Ascending aorta (tissue), 2 donors: ENCODE measurements around the gene CACNA2D2. TPM values are rescaled to one million over a fixed set of nuclear protein-coding genes. Genes with fewer than 3 reads are reported as not detected.

Source experiments
- DNase-seq, 2 donors: peaks; one replicate each; pipeline ENCODE4 v3.0.0-alpha.2; 2019; ENCODE audit warnings: low spot score in 2 of 2
- H3K27ac ChIP-seq, 2 donors: fragments of 200-600 bp; sonication (generic); one replicate each; pipeline ENCODE4 v1.5.1; 2016 to 2017; ENCODE audit warnings: mild to moderate bottlenecking in 1 of 2
- H3K27me3 ChIP-seq: fragments of 200-600 bp; sonication (generic); one replicate; pipeline ENCODE4 v1.5.1; 2017
- H3K36me3 ChIP-seq, 2 donors: fragments of 200-600 bp; sonication (generic); one replicate each; pipeline ENCODE4 v1.5.1; 2016
- H3K4me1 ChIP-seq, 2 donors: fragments of 200-600 bp; sonication (generic); one replicate each; pipeline ENCODE4 v1.5.1; 2016 to 2017; ENCODE audit warnings: mild to moderate bottlenecking in 1 of 2
- H3K4me3 ChIP-seq, 2 donors: fragments of 200-600 bp; sonication (generic); one replicate each; pipeline ENCODE4 v1.5.1; 2016 to 2017; ENCODE audit warnings: mild to moderate bottlenecking in 1 of 2
- H3K9me3 ChIP-seq, 2 donors: fragments of 200-600 bp; sonication (generic); one replicate each; pipeline ENCODE4 v1.5.1; 2016
- intact Hi-C: fragments of 100-400 bp; cut with DNase I; formaldehyde crosslinking; loops from one replicate; pipeline ENCODE4 v1.15.1; 2023
- total RNA-seq: library from RNA; depleted of rRNA; stranded (reverse); fragments of >200 nt; gene quantifications from one replicate; pipeline ENCODE4 v1.1.0, GENCODE V29; 2016
- TF ChIP-seq, protein P1 (sequence below), 3 experiments: fragments of 200-600 bp in 2 of 3; fragments of 450-650 bp in 1 of 3; sonication (generic) in 2 of 3; IDR thresholded peaks; one replicate each; pipeline ENCODE4 v1.5.1; 2016 to 2019; ENCODE audit warnings: antibody characterized with exemption in 3 of 3, mild to moderate bottlenecking in 1 of 3, moderate library complexity in 1 of 3

The CACNA2D2 gene
- total RNA-seq, 1 donor from 2014 or later, result 0.85 TPM

DNA sequence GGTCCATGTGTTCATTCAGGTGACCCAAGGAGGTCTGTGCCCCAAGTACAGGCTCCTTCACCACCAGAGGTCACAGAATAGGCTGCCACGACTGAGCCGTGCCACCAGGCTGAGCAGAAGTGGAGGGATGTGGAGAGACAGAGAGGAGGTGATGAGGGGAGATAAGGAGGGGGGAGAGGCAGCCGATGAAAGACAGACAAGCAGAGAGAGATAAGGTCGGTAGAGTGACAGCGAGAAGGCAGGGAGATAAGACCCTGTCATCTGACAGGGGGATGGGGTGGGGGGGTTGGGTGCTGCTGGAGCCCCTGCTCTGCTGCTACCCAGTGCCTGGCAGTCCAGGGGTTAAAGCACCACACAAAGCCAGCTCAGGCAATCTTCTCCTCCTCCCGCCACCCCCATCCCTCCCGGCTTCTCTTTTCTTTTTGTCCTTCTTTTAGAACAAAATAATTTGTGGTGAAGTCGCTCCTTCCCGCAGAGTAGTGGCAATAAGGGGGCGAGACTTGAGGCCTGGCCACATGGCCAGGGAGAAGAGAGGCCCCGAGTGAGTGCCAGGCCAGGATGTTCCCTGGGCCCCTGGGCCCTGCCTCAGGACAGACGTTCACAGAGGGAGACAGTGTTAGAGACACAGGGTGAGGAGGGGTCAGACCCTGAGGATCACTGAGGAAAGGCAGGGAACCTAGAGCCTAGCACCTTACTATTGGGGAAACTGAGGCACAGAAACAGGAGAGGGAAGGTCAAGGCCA, 67.9 kb downstream of the CACNA2D2 start:
- no peak overlapping the region for H3K27ac ChIP-seq
- H3K27me3 ChIP-seq, result no peaks in the 10 kb centered on the region
- no peak for DNase-seq
- intact Hi-C loops, result loop anchor here (1.0 kb wide), 1 partner anchor 107 kb away; no protein-coding TSS in a partner anchor
- H3K9me3 ChIP-seq, result no peaks in the 10 kb centered on the region
- no peaks in the 10 kb centered on the region for H3K4me1 ChIP-seq
- TF ChIP-seq, protein P1, sequence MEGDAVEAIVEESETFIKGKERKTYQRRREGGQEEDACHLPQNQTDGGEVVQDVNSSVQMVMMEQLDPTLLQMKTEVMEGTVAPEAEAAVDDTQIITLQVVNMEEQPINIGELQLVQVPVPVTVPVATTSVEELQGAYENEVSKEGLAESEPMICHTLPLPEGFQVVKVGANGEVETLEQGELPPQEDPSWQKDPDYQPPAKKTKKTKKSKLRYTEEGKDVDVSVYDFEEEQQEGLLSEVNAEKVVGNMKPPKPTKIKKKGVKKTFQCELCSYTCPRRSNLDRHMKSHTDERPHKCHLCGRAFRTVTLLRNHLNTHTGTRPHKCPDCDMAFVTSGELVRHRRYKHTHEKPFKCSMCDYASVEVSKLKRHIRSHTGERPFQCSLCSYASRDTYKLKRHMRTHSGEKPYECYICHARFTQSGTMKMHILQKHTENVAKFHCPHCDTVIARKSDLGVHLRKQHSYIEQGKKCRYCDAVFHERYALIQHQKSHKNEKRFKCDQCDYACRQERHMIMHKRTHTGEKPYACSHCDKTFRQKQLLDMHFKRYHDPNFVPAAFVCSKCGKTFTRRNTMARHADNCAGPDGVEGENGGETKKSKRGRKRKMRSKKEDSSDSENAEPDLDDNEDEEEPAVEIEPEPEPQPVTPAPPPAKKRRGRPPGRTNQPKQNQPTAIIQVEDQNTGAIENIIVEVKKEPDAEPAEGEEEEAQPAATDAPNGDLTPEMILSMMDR (IDR thresholded peaks at IDR 0.05), result no peak
- H3K36me3 ChIP-seq, result no peaks in the 10 kb centered on the region
- no peak overlapping the region for H3K4me3 ChIP-seq

DNA sequence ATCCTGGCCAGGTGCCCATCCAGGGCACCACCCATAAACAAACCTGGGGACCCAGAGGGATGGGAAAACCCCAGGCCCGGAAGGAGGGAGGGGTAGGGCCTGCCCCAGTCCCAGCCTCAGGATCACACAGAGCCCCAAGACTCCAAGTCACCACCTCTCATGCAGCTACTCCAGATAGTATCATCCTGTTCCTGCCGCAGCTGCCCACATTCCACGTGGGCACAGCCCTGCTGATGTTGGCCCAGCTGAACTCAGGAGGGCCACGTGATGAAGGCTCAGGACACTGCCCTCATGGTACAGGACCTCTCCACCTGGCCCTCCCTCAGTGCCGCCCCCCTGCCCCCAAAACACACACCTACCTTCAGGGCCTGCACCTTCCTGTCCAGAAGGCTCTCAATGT, 69.5 kb downstream of the CACNA2D2 start:
- Histone ChIP-seq H3K4me3 (no peak overlapping the region), H3K36me3 (no peaks in the 10 kb centered on the region), H3K4me1 (no peaks in the 10 kb centered on the region), H3K27me3 (no peaks in the 10 kb centered on the region), H3K27ac (no peak overlapping the region), H3K9me3 (no peaks in the 10 kb centered on the region)
- TF ChIP-seq, protein P1 (IDR thresholded peaks at IDR 0.05), result no peak
- DNase-seq, result no peak
- intact Hi-C loops, result no loop called here

DNA sequence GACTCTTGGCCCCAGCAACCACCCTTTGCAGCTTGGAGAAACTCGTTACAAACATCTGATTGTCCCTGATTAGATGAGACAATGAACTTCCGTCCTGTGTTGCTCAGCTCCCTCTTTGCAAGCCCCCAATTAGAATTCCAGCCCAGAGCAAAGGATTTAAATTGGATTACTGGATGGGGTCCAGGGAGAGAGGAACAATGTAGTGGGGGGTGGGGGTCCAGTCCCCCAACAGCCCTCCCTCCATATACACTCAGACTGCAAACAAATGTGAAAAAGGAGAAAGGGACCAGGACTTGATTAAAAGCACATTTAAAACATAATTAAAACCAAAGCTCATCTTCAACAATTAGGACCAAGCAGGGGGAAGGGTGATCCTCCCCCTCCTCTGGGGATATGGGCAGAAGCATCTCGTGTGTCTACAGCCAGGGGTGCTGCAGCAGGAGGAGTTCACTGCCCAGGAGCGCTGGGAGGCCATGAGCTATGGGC, 72.4 kb downstream of the CACNA2D2 start:
- H3K36me3 ChIP-seq, result no peaks in the 10 kb centered on the region
- H3K4me3 ChIP-seq, result no peak overlapping the region
- TF ChIP-seq, protein P1 (IDR thresholded peaks at IDR 0.05), result no peak
- no peak for DNase-seq
- intact Hi-C loops, result no loop called here
- H3K27ac ChIP-seq, result no peak overlapping the region
- no peaks in the 10 kb centered on the region for H3K9me3 ChIP-seq
- H3K4me1 ChIP-seq, result no peaks in the 10 kb centered on the region
- H3K27me3 ChIP-seq, result no peaks in the 10 kb centered on the region

DNA sequence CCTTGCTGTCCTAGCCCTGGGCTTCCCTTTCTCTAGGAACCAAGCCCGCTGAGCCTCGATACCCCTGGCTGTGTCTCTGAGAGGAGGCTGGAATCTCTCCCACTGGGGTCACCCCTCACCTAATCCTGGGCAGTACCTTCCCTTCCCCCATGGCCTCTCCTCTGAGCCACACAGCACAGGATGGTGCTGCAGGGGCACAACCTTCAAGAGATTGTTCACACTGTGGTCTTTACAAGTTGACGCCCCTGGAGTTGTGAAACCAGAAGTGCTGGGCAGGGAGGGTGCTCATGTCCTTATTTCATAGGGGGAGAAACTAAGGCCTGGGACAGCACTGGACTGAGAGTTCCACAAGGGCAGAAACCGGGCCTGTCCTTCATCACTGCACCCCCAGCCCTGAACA, 73.2 kb downstream of the CACNA2D2 start:
- Histone ChIP-seq H3K4me3 (no peak overlapping the region), H3K4me1 (no peaks in the 10 kb centered on the region), H3K36me3 (no peaks in the 10 kb centered on the region), H3K27ac (no peak overlapping the region), H3K27me3 (no peaks in the 10 kb centered on the region), H3K9me3 (no peaks in the 10 kb centered on the region)
- intact Hi-C loops, result no loop called here
- TF ChIP-seq, protein P1 (IDR thresholded peaks at IDR 0.05), result no peak
- DNase-seq, result no peak

DNA sequence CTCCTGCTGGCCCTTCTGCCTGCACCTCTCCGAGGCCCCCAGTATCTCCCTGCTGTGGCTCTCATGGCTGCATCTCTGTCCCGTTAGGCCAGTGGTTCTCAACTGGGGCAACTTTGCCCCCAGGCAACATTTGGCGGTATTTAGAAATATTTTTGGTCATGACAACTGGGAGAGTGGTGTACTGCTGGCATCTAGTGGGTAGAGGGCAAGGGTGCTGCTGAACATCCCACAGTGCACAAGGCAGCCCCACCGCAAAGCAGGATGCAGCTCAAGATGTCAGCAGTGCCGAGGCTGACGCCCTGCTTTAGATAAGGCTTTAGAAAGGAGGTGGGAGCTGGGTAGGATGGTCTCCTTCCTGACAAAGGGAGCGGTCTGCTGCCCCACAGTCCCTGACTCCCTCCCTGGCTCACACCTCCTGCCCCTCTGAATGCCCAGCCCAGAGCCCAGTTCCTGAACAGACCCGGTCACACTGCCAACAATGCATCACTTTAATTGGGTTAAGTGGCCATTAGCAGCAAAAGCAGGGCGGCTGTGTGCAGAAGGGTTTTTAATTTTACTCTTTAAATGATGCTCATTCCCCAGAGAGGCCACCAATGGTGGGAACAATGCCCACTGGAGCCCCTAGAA, 75.3 kb downstream of the CACNA2D2 start:
- no peaks in the 10 kb centered on the region for H3K4me1 ChIP-seq
- H3K9me3 ChIP-seq, result no peaks in the 10 kb centered on the region
- no peaks in the 10 kb centered on the region for H3K36me3 ChIP-seq
- intact Hi-C loops, result no loop called here
- no peak overlapping the region for H3K4me3 ChIP-seq
- H3K27me3 ChIP-seq, result no peaks in the 10 kb centered on the region
- H3K27ac ChIP-seq, result no peak overlapping the region
- DNase-seq, result no peak
- TF ChIP-seq, protein P1 (IDR thresholded peaks at IDR 0.05), result peak in 1 of 3 experiments; percentile 11
